GM21360 (cell line): Measurements from ENCODE around the gene NFKB1.
"Not testable (repeated sequence)": the region's sequence is repeated elsewhere in the genome, so short reads cannot be mapped to it uniquely, and the experiment has no call there.

Experiments used
- ATAC-seq: cut with Tn5 transposase; IDR thresholded peaks from one replicate; pipeline ENCODE4 v1.9.1; 2021; ENCODE audit warnings: mild to moderate bottlenecking, moderate library complexity; ENCODE audit not compliant: unreplicated experiment

NFKB1 gene

GRCh38 chr4:102500696-102501446, at the start of gene NFKB1:
Gene NFKB1 (plus strand): TSS chr4:102501359. CDS start chr4:102525519, 24,160 bp downstream.
- peak; percentile 48 for ATAC-seq

- no peak for ATAC-seq
Observed at GRCh38 chr4:102452854-102453253, 48.3 kb upstream of the NFKB1 start.

- ATAC-seq, result no peak
Observed at GRCh38 chr4:102453827-102454226, 47.3 kb upstream of the NFKB1 start.

- no peak for ATAC-seq
Observed at GRCh38 chr4:102454268-102454667, 46.9 kb upstream of the NFKB1 start.

GRCh38 chr4:102454981-102455685, 46.0 kb upstream of the NFKB1 start:
- no peak for ATAC-seq

GRCh38 chr4:102455750-102456149, 45.4 kb upstream of the NFKB1 start:
- no peak for ATAC-seq

- ATAC-seq, result no peak
Observed at GRCh38 chr4:102466298-102466697, 34.9 kb upstream of the NFKB1 start.

- ATAC-seq, result no peak
Observed at GRCh38 chr4:102469806-102470205, 31.4 kb upstream of the NFKB1 start.

- no peak for ATAC-seq
Observed at GRCh38 chr4:102472441-102473013, 28.6 kb upstream of the NFKB1 start.

- ATAC-seq, result no peak
Observed at GRCh38 chr4:102473476-102473875, 27.7 kb upstream of the NFKB1 start.

GRCh38 chr4:102474736-102475504, 26.2 kb upstream of the NFKB1 start:
- ATAC-seq, result no peak

- ATAC-seq, result no peak
Observed at GRCh38 chr4:102477657-102478056, 23.5 kb upstream of the NFKB1 start.

- ATAC-seq, result no peak
Observed at GRCh38 chr4:102478186-102478585, 23.0 kb upstream of the NFKB1 start.

GRCh38 chr4:102479832-102480231, 21.3 kb upstream of the NFKB1 start:
- ATAC-seq, result not testable (repeated sequence)

- no peak for ATAC-seq
Observed at GRCh38 chr4:102483120-102483519, 18.0 kb upstream of the NFKB1 start.

GRCh38 chr4:102483990-102484692, 17.0 kb upstream of the NFKB1 start:
- ATAC-seq, result not testable (repeated sequence)

- ATAC-seq, result no peak
Observed at GRCh38 chr4:102492531-102493241, 8.5 kb upstream of the NFKB1 start.

- ATAC-seq, result no peak
Observed at GRCh38 chr4:102493257-102493656, 7.9 kb upstream of the NFKB1 start.

- ATAC-seq, result no peak
Observed at GRCh38 chr4:102493794-102494193, 7.4 kb upstream of the NFKB1 start.

GRCh38 chr4:102494603-102495002, 6.6 kb upstream of the NFKB1 start:
- ATAC-seq, result no peak
